Thoracic aorta (tissue), 2 donors: Measurements from ENCODE around the gene CCL20. TPM values are rescaled to one million over a fixed set of nuclear protein-coding genes. Genes with fewer than 3 reads are reported as not detected.

Experiments
- ATAC-seq: fragments of 150-250 bp; one replicate; pipeline ENCODE4 v1.8.0; 2017; ENCODE audit warnings: low read depth; ENCODE audit not compliant: insufficient number of reproducible peaks, low FRiP score
- DNase-seq: peaks from one replicate; pipeline ENCODE4 v3.0.0-alpha.2; 2020; ENCODE audit warnings: low spot score
- H3K27ac ChIP-seq, 2 donors: fragments of 200-600 bp; sonication (generic); 1 replicate in 1 of 2; 2 replicates in 1 of 2; pipeline ENCODE4 v1.5.1; 2016; ENCODE audit warnings: mild to moderate bottlenecking in 2 of 2, moderate library complexity in 2 of 2
- H3K27me3 ChIP-seq: fragments of 200-600 bp; sonication (generic); replicated peaks from 2 replicates; pipeline ENCODE4 v1.6.0; 2016; ENCODE audit warnings: mild to moderate bottlenecking; ENCODE audit not compliant: insufficient read depth
- H3K36me3 ChIP-seq: fragments of 200-600 bp; sonication (generic); one replicate; pipeline ENCODE4 v1.5.1; 2016
- H3K4me1 ChIP-seq, 2 donors: fragments of 200-600 bp; sonication (generic); 1 replicate in 1 of 2; 2 replicates in 1 of 2; pipeline versions ENCODE4 v1.5.1 to v1.6.0; 2016; ENCODE audit warnings: low read depth in 2 of 2, mild to moderate bottlenecking in 1 of 2; ENCODE audit not compliant: control insufficient read depth in 1 of 2
- H3K4me3 ChIP-seq: fragments of 200-600 bp; sonication (generic); 2 replicates; pipeline ENCODE4 v1.5.1; 2016; ENCODE audit warnings: mild to moderate bottlenecking
- H3K9me3 ChIP-seq: fragments of 200-600 bp; sonication (generic); 2 replicates; pipeline ENCODE4 v1.5.1; 2016
- total RNA-seq, 2 donors: library from RNA; depleted of rRNA; stranded (reverse); fragments of >200 nt; gene quantifications; one replicate each; pipeline versions ENCODE4 v1.1.0 to v1.2.3, GENCODE V29; 2016
- TF ChIP-seq, protein P1 (sequence below): fragments of 200-600 bp; sonication (generic); IDR thresholded peaks from one replicate; pipeline ENCODE4 v1.5.1; 2019; ENCODE audit warnings: antibody characterized with exemption

CCL20 gene
- total RNA-seq, 2 donors from 2014 or later: 12.1 TPM; not detected in 1

DNA sequence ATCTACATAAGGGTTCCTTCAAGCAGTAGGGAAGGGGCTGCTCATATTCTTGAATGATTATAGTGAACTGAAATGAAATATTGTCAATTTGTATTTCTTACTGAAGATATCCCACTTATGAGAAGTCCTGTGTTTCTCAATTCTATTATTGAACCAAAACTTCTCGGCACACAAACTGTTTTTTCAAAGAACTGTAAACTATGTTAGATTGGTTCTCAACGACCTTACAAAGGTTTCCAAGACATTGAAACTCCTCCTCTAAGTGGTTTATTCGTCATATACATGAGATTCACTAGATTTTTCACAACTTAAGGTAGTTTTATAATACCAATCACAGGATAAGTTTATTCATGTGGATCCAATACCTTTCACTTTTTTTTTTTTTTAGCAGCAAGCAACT lies 1.4 kb downstream of the CCL20 start:
- Histone ChIP-seq H3K4me3 (no peak overlapping the region), H3K27me3 (no peaks in the 10 kb centered on the region), H3K9me3 (no peaks in the 10 kb centered on the region), H3K36me3 (no peaks in the 10 kb centered on the region), H3K27ac (no peak overlapping the region), H3K4me1 (peaks cover 16 to 17% of the 10 kb centered on the region in 2 donors)
- DNase-seq (no peak), ATAC-seq (no peak)
- TF ChIP-seq, protein P1, sequence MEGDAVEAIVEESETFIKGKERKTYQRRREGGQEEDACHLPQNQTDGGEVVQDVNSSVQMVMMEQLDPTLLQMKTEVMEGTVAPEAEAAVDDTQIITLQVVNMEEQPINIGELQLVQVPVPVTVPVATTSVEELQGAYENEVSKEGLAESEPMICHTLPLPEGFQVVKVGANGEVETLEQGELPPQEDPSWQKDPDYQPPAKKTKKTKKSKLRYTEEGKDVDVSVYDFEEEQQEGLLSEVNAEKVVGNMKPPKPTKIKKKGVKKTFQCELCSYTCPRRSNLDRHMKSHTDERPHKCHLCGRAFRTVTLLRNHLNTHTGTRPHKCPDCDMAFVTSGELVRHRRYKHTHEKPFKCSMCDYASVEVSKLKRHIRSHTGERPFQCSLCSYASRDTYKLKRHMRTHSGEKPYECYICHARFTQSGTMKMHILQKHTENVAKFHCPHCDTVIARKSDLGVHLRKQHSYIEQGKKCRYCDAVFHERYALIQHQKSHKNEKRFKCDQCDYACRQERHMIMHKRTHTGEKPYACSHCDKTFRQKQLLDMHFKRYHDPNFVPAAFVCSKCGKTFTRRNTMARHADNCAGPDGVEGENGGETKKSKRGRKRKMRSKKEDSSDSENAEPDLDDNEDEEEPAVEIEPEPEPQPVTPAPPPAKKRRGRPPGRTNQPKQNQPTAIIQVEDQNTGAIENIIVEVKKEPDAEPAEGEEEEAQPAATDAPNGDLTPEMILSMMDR: no peak

DNA sequence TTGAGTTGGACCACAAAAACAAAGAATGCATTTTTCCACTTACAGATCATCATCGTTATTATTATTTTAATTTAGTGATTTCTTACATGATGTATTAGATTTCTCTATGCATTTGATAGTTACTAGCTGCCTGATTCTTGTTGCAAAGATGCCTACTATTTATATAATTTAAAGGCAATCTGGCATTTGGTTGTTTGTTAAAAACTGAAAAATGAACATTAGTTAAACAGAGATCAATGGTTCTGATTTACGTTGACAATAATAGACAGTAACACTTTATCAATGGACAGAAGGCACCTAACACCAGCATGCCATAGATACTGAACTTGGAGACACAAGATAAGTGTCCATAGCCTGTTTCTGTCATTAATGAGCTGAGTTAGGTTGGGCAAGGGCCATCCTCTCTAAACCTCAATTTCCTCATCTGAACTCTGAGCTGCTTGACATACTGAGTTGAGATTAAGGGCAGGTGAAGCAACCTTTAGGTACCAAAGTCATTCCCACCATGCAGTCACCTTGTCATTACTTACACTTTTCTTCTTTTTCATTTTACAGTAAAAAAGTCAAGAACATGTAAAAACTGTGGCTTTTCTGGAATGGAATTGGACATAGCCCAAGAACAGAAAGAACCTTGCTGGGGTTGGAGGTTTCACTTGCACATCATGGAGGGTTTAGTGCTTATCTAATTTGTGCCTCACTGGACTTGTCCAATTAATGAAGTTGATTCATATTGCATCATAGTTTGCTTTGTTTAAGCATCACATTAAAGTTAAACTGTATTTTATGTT lies 3.1 kb downstream of the CCL20 start:
- Histone ChIP-seq H3K36me3 (no peaks in the 10 kb centered on the region), H3K4me1 (peaks cover 16 to 17% of the 10 kb centered on the region in 2 donors), H3K4me3 (no peak overlapping the region), H3K9me3 (no peaks in the 10 kb centered on the region), H3K27me3 (no peaks in the 10 kb centered on the region), H3K27ac (peak overlapping the region in 1 of 2 donors; percentile 82)
- ATAC-seq: no peak
- TF ChIP-seq, protein P1: no peak
- DNase-seq: no peak

DNA sequence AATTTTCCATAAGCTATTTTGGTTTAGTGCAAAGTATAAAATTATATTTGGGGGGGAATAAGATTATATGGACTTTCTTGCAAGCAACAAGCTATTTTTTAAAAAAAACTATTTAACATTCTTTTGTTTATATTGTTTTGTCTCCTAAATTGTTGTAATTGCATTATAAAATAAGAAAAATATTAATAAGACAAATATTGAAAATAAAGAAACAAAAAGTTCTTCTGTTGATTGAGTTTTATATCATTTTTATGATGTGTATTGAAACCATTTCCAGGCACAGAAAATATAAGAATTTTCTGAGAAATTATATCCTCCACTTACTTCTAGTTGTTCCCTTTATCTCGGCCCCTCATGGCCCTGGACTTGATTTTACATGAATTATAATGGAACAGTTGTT lies 3.7 kb downstream of the CCL20 start:
- TF ChIP-seq, protein P1: no peak
- no peak for DNase-seq
- no peaks in the 10 kb centered on the region for H3K27me3 ChIP-seq
- ATAC-seq: no peak
- peaks cover 16 to 17% of the 10 kb centered on the region in 2 donors for H3K4me1 ChIP-seq
- H3K4me3 ChIP-seq: peak overlapping the region; percentile 51
- H3K27ac ChIP-seq: peak overlapping the region; percentile 82 to 84
- H3K9me3 ChIP-seq: no peaks in the 10 kb centered on the region
- no peaks in the 10 kb centered on the region for H3K36me3 ChIP-seq

DNA sequence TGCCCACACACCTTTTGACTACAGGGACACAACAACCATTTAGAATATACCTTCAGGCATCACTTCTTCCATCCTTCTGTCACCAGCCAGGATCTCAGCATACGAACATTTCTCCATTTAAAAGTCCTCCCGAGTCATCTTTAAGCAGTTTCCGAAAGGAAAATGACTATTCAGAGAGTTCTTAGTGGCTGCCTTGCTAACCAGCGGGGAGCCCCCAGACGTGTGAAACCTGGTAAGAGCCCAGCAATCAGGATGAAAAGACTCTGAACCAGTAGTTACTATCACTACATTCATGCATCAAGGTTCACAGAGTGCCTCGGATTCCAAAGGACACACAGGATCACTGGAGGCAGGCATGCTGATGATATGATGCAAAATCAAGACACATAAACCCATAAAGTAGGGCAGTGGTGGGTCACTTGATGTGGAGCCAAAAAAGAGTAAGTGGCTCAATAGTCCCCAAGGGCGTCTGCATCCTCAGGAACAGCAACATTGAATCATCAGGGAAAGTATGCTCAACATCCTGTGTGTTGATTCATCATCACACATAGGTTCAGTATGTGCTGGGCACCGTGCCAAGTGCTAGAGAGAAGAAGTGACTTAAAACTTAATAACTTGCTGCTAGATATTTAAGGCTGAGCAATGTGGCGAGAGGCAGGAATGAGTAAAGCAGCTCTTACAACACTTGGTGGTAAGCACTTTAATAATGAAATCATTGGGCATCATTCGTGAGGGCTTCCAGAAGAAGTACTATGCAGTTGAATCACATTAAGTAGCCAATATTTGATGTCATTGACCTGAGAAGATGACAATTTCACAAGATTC lies 4.4 kb downstream of the CCL20 start:
- Histone ChIP-seq H3K4me1 (peaks cover 16 to 17% of the 10 kb centered on the region in 2 donors), H3K4me3 (peak overlapping the region; percentile 51), H3K9me3 (no peaks in the 10 kb centered on the region), H3K36me3 (no peaks in the 10 kb centered on the region), H3K27me3 (no peaks in the 10 kb centered on the region), H3K27ac (peak overlapping the region; percentile 82 to 84)
- DNase-seq (peak; percentile 100), ATAC-seq (peak; percentile 98)
- TF ChIP-seq, protein P1: peak; percentile 30
